HG02870 (cell line): ENCODE results near the gene ADCK1.
"Not testable (repeated sequence)": the region's sequence is repeated elsewhere in the genome, so short reads cannot be mapped to it uniquely, and the experiment has no call there.

Experiments used
- ATAC-seq: cut with Tn5 transposase; IDR thresholded peaks from one replicate; pipeline ENCODE4 v1.9.1; 2021; ENCODE audit warnings: mild to moderate bottlenecking, moderate library complexity; ENCODE audit not compliant: unreplicated experiment

ADCK1 gene

GRCh38 chr14:77897374-77897773 lies 97.5 kb downstream of the ADCK1 start:
- no peak for ATAC-seq

GRCh38 chr14:77902811-77903210 lies 102.9 kb downstream of the ADCK1 start:
- no peak for ATAC-seq

- no peak for ATAC-seq
Measured at GRCh38 chr14:77903221-77903620, 103.3 kb downstream of the ADCK1 start.

- no peak for ATAC-seq
Measured at GRCh38 chr14:77903937-77904617, 104.2 kb downstream of the ADCK1 start.

GRCh38 chr14:77906446-77906845 lies 106.5 kb downstream of the ADCK1 start:
- ATAC-seq: no peak

GRCh38 chr14:77908847-77909246 lies 108.9 kb downstream of the ADCK1 start:
- ATAC-seq: no peak

- ATAC-seq: no peak
Measured at GRCh38 chr14:77909911-77910310, 110.0 kb downstream of the ADCK1 start.

- no peak for ATAC-seq
Measured at GRCh38 chr14:77910506-77910905, 110.6 kb downstream of the ADCK1 start.

- ATAC-seq: no peak
Measured at GRCh38 chr14:77911356-77911755, 111.4 kb downstream of the ADCK1 start.

- ATAC-seq: no peak
Measured at GRCh38 chr14:77912754-77913556, 113.0 kb downstream of the ADCK1 start.

- no peak for ATAC-seq
Measured at GRCh38 chr14:77914073-77914721, 114.3 kb downstream of the ADCK1 start.

- ATAC-seq: not testable (repeated sequence)
Measured at GRCh38 chr14:77915390-77915789, 115.5 kb downstream of the ADCK1 start.

- no peak for ATAC-seq
Measured at GRCh38 chr14:77917491-77918201, 117.7 kb downstream of the ADCK1 start.

- ATAC-seq: no peak
Measured at GRCh38 chr14:77918448-77918847, 118.5 kb downstream of the ADCK1 start.

GRCh38 chr14:77920312-77920711 lies 120.4 kb downstream of the ADCK1 start:
- ATAC-seq: no peak

GRCh38 chr14:77921818-77922217 lies 121.9 kb downstream of the ADCK1 start:
- no peak for ATAC-seq

GRCh38 chr14:77923131-77923936 lies 123.4 kb downstream of the ADCK1 start:
- no peak for ATAC-seq

GRCh38 chr14:77924141-77924948 lies 124.4 kb downstream of the ADCK1 start:
- no peak for ATAC-seq

GRCh38 chr14:77926942-77927341 lies 127.0 kb downstream of the ADCK1 start:
- ATAC-seq: no peak

GRCh38 chr14:77931441-77931840 lies 131.5 kb downstream of the ADCK1 start:
- ATAC-seq: no peak
